HT1080 (cell line): Measurements from ENCODE around the gene WARS2. TPM values are rescaled to one million over a fixed set of nuclear protein-coding genes. Genes with fewer than 3 reads are reported as not detected.

Experiments used
- DNase-seq: peaks from one replicate; pipeline ENCODE4 v3.0.0-alpha.2; 2015; ENCODE audit warnings: low read depth
- total RNA-seq: library from RNA; depleted of rRNA; stranded (reverse); fragments of >200 nt; shearing (Covaris generic); gene quantifications from 2 replicates; pipeline ENCODE4 v1.2.3, GENCODE V29; 2014

Gene WARS2
- total RNA-seq, 1 experiment from 2014 or later, result 14.5 TPM

- DNase-seq, result no peak
Measured at GRCh38 chr1:119084798-119085197, 55.7 kb downstream of the WARS2 start.

GRCh38 chr1:119083980-119084379 is 56.5 kb downstream of the WARS2 start:
- DNase-seq, result no peak

GRCh38 chr1:119083479-119083878 is 57.0 kb downstream of the WARS2 start:
- DNase-seq, result no peak

- no peak for DNase-seq
Measured at GRCh38 chr1:119081700-119082099, 58.8 kb downstream of the WARS2 start.

- peak; percentile 13 for DNase-seq
Measured at GRCh38 chr1:119081267-119081666, 59.2 kb downstream of the WARS2 start.

GRCh38 chr1:119080586-119080985 is 59.9 kb downstream of the WARS2 start:
- DNase-seq, result peak; percentile 96

GRCh38 chr1:119079881-119080280 is 60.6 kb downstream of the WARS2 start:
- DNase-seq, result no peak

GRCh38 chr1:119075614-119076013 is 64.8 kb downstream of the WARS2 start:
- DNase-seq, result peak; percentile 20

GRCh38 chr1:119071321-119071720 is 69.1 kb downstream of the WARS2 start:
- DNase-seq, result no peak

- DNase-seq, result no peak
Measured at GRCh38 chr1:119069682-119070081, 70.8 kb downstream of the WARS2 start.

- no peak for DNase-seq
Measured at GRCh38 chr1:119068427-119068826, 72.0 kb downstream of the WARS2 start.

GRCh38 chr1:119061700-119062099 is 78.8 kb downstream of the WARS2 start:
- DNase-seq, result no peak

- DNase-seq, result no peak
Measured at GRCh38 chr1:119055568-119055967, 84.9 kb downstream of the WARS2 start.

- DNase-seq, result no peak
Measured at GRCh38 chr1:119053917-119054316, 86.5 kb downstream of the WARS2 start.

- no peak for DNase-seq
Measured at GRCh38 chr1:119052267-119052666, 88.2 kb downstream of the WARS2 start.

- no peak for DNase-seq
Measured at GRCh38 chr1:119048624-119049404, 91.6 kb downstream of the WARS2 start.

- DNase-seq, result no peak
Measured at GRCh38 chr1:119046785-119047438, 93.5 kb downstream of the WARS2 start.

GRCh38 chr1:119046429-119046784 is 94.0 kb downstream of the WARS2 start:
- DNase-seq, result no peak

- no peak for DNase-seq
Measured at GRCh38 chr1:119045096-119045746, 95.2 kb downstream of the WARS2 start.

- no peak for DNase-seq
Measured at GRCh38 chr1:119040906-119041305, 99.5 kb downstream of the WARS2 start.

GRCh38 chr1:119040489-119040888 is 100.0 kb downstream of the WARS2 start:
- DNase-seq, result no peak

GRCh38 chr1:119038363-119038762 is 102.1 kb downstream of the WARS2 start:
- DNase-seq, result no peak

- no peak for DNase-seq
Measured at GRCh38 chr1:119034359-119034758, 106.1 kb downstream of the WARS2 start.
